RPMI8226 (cell line): Measurements from ENCODE around the gene KCNC1.

Source experiments
- DNase-seq: peaks from one replicate; pipeline ENCODE4 v3.0.0-alpha.2; 2015

KCNC1 gene

GRCh38 chr11:17798253-17798652 lies 63.7 kb downstream of the KCNC1 start:
- DNase-seq: no peak

DNA sequence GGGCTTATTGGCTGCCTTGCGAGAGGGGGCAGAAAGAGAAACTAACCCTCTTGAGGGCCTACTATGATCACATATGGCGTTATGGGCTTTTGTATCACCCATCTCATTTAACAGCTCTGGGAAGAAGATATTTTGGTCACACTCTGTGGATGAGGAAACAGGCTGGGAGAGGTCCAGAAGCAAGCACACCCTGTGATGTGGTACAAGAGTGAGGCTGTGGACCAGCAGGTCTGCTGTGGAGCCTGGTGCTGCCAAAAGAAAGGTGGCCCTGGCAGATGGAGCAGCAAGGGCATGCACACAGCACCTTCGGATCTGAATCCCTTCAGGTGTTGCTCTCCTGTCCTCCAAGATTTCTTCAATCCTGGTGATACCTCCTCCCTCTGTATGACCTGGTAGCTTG lies 64.1 kb downstream of the KCNC1 start:
- DNase-seq: no peak

DNA sequence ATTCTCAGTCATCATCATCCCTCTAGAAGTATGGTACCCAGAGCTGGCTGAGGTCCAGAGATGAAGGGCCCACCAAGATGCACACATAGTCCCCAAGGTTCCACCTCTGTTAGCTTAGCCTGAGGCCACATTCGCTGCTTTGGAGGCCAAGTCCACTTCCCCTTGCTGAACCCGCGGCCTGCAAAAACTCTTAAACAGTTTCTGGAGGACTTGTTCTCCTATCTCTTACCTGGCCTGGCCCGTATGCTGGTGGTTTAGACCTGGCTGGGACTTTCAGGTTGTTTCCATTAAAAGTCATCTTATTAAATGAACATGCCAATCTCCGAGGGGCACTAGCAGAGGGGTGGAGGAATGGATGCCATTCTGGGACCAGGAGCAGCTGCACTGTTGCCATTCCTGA lies 64.6 kb downstream of the KCNC1 start:
- no peak for DNase-seq

GRCh38 chr11:17801166-17801565 lies 66.6 kb downstream of the KCNC1 start:
- DNase-seq: no peak

DNA sequence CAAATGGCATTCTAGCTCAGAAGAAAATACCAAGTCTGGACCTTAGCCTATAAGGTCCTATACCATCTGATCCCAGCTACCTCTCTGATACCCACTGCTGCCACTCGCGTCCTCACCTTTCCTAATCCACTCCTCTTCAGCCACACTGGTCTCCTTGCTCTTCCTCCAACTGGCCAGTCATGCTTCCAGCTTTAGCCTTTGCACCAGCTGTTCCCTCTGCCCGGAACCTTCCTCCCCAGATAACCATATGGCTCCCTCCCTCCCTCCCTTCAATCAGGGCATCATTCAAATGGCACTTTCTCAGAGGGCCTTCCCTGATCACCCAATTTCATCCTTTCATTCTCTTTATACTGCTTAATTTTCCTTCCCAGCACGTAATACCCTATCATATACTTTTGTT lies 67.9 kb downstream of the KCNC1 start:
- no peak for DNase-seq

DNA sequence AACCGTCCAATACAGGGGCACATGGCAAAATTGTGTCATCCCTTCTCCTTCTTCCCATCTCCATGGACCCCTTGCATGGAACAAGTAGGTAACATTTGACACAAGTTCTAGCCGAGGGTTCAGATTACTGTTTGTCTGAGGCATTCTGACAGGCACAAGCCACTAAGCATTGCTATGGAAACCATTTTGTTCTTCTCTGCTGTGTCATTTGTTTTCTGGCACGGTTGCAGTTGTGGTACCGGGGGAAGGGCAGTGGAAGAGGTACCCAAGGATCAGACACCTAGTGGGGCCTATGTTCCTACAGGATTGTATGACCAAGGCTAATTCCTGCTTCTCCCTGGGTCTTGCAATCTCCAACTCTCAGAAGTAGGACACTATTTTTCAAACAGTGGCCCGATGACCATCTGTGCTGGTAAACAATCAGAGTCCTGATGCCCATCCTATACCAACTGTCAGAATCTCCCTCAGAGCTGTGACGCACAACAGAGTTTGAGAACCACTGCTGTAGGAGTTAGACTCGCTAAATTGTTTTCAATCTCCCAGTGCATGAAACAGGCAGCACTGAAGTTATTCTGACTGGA lies 69.3 kb downstream of the KCNC1 start:
- no peak for DNase-seq

DNA sequence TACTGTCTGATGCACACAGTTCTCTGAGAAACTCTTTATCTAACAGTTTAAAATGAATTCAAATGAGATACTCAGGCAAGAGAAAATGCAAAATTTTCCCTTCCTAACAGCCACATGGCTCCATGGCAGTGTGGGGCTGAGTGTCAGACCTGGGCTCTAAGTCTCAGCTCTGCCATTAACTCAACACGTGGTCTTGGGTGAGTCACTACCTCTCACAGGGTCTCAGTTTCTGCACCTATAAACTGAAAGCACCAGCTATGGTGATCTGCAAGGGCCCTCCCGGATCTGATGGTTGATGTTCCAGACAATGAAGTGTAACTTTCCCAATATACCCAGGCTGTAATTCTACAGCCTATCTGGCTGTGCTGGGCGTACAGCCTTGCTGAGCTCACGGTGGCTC lies 70.5 kb downstream of the KCNC1 start:
- DNase-seq: no peak

DNA sequence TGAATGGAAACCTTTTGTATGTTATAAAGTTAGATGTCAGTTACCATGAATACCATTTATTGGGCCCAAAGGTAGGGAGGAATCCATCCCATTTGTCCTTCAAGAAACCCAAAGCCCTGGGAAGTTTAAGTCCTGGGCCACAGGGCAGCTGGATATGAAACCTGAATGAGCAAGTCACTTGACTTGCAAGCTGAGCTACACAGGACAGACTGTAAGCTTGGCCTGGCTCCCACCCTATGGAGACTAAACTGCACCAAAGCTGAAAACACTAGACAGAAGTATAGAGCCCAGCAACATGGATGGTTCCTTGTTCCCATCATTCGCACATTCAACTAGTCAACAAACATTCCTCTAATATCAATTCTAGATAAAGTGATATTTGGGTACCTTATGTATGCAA lies 71.3 kb downstream of the KCNC1 start:
- DNase-seq: no peak

DNA sequence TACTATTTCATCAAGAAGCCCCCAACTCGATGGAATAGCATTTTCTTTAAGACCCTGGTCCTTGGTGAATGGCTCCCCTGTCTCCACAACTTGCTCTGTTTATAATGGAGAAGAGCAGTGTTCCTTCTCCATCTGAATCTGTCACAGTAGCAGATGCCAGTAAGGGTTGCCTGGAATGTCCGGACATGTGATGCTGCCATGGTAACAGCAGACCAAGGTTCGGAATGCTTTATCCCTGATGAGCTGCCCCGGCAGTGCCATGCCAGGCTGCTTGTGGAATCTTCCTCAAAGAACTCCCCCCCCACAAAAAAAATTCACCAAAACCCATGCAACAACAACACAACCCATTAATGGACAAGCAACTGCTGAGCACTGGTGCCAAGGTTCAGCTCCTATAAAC lies 72.5 kb downstream of the KCNC1 start:
- no peak for DNase-seq

- DNase-seq: no peak
Observed at GRCh38 chr11:17810041-17810440, 75.5 kb downstream of the KCNC1 start.

- DNase-seq: no peak
Observed at GRCh38 chr11:17810746-17811145, 76.2 kb downstream of the KCNC1 start.

DNA sequence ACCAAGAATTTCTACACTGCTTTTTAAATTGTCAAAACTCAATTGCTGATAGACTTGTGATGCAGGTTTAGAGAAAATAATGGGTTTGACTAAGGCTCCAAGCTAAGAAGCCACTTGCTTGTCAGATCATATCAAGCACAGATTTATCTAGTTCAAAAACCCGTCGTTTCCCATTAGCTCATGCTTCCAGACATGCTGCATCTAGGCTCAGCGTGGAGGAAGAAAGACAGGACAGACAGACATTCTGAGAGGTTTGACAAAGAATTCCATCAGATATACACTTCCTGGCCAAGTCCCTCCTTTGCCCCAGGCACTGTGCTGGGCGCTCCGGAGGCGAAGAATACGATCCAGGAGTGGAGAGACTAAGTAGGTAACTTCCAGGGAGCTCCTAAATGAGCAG lies 76.8 kb downstream of the KCNC1 start:
- DNase-seq: no peak

GRCh38 chr11:17812091-17812864 lies 77.7 kb downstream of the KCNC1 start:
- DNase-seq: peak; percentile 3

DNA sequence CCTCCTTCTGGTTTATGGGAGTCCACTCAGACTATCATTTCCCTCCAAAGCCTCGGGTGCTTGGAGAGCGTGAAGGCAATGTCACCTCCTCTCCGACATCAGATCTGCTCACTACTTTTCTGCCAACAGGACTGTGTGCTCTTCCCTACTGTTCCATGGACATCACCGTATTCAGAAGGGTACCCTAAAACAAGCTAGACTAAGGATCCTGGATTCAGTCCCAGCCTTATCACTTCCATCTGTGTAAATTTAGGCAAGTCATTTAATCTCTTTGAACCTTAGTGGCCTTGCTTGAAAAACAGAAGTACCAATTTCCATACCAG lies 78.2 kb downstream of the KCNC1 start:
- no peak for DNase-seq

DNA sequence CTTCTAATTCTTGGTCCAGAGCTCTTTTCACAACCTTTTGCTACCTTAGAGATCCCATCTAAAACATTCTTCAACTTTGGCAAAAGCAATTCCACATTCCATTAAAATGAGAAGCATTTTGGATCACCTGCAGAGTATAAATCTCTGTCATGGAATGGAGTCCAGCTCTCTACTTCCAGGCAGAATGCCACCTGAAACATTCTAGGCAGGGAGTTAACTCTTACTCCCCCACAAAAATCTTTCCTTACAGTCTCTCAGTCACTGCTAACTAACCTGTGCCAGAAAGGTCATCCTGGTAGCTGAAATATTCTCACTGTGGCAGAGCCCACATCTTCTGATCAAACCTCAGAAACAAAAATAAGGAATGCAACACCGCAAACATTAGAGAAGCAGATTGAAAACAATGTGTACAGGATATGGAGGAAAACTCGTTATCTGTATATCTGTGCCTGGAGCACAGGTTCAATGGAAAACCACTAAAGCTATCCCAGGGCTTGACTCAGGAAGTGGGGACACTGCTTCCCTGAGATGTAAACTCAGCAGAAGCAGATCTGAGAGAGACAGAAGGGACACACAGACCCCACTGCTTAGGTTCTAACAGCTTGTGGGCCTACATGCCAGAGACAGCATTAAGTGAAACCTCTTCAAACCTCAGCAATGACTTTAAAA lies 78.9 kb downstream of the KCNC1 start:
- DNase-seq: no peak

GRCh38 chr11:17814546-17814945 lies 80.0 kb downstream of the KCNC1 start:
- DNase-seq: no peak

- DNase-seq: no peak
Observed at GRCh38 chr11:17816232-17816931, 81.8 kb downstream of the KCNC1 start.

DNA sequence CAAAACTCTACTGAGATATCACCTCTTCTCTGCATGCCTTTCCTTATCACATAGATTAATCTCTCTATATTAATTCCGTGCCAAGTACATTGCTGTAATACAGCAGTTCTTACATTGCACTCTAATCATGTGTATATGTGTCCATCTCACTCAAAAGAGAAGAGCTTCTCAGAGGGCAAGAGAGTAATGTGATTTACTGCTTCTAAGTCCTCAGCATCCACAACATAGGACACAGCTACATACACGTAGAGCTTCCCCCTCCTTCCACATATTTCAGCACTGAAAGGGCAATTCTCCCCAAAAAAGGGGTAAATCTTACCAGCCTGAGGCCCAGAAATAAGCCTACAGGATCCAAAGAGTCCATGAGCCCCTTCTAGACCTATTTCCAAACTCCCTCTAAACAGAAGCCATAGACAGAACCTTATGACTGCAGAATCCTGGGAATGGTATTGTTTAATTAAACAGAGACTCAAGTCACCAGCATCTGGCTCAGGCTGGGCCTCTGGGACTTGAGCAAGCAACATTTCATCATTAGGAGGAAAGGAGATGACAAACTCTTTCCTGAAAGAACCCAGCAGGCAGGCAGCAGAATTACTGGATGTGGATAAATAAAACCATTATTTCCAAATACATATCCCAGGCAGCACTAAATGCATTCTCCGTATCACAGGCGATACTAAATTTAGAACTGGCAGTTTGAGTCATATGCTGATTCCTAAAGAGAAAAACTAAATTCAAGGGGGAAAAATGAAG lies 87.2 kb downstream of the KCNC1 start:
- no peak for DNase-seq

DNA sequence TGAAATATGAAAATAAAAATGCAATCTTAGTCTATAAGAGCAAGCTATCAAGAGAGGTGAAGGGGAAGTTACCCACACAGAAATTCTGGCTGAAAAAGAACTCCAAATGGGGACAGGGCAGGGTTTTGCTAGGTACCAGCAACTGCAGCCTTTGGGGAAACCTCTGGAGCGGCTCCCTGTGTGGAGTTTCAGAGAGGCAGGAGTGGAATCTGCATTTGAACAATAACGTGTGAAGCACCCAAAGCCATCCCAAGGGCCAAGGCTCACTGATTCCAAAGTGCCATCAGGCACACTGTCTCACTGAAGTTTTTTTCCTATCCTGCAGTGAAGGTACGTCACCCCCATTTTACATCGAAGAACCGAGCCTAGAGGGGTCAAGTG lies 87.8 kb downstream of the KCNC1 start:
- DNase-seq: no peak

- no peak for DNase-seq
Observed at GRCh38 chr11:17827006-17827405, 92.4 kb downstream of the KCNC1 start.

DNA sequence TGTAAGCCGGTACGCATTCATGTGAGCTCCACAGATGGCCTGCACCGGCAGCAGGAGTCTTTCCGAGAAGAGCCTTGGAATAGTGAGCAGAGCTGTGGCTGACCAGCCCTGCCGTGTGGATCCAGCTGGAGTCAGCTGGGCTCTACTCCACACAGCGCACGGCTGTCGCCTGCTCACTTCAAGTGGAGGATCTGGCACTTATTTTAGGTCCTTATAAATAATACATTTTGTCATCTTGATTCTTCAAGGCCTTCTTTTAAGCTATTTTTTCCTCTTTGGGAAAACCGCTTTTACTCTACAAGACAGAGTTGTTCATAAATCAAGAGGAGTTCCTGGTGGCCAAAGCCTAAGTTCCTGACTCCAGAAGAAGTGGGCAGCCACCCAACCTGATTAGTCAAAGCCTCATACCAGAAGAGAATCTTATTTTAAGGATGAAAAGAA lies 93.8 kb downstream of the KCNC1 start:
- no peak for DNase-seq

DNA sequence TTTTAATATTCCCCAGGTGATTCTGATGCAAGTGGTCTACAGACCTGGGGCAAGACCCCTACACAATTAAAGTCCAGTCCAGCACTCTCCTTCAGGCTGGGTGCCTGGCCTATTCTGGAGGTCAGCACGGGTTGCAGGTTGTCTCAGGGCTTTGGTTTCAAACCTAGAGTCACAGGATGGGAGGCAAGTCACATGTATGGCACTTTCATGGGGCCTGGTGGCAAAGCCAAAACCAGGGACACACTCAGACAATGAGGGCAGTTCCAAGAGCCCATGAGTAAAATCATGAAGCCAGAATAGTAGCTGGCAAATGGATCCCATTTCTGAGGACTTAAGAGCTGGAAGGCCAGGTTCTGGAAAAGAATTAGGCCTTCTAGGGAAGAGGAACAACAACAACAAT lies 96.6 kb downstream of the KCNC1 start:
- no peak for DNase-seq

DNA sequence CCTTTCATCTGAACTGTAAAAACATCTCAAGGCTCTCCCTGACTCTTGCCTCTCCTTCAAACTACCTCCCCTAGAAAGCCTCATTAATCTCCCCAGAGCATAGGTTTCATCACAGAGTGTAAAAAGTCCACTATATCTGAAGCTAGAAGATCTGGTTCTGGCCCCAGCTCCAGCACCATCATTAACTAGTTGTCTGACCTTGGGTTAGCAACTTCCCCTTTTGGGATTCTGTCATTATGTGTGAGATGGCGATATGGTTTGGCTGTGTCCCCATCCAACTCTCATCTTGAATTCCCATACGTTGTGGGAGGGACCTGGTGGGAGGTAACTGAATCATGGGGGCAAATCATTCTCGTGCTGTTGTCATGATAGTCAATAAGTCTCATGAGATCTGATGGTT lies 97.3 kb downstream of the KCNC1 start:
- no peak for DNase-seq
